ENCODE measurements around the gene MMRN2.
"Not testable (repeated sequence)": the region's sequence is repeated elsewhere in the genome, so short reads cannot be mapped to it uniquely, and the experiment has no call there.

The MMRN2 gene

DNA sequence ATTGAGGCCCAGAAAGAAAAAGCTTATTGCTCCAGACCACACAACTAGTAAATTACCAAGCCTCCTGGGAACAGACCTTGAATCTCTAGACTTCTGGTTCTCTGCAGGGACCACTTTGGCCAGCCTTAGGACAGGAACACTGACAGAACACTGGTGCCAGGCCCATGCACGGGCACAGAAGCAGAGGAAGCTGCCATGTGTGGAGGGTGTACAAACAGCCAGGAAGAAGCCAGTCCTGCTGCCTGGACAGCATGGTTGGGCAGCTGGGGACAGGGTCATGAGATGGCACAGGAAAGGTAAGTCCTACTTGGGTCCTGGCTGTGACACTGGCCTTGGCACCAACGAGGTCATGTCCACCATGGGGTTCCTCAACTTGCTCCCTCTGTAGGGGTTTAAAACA, 19.2 kb downstream of the MMRN2 start:
- DNase-seq: no peak

DNA sequence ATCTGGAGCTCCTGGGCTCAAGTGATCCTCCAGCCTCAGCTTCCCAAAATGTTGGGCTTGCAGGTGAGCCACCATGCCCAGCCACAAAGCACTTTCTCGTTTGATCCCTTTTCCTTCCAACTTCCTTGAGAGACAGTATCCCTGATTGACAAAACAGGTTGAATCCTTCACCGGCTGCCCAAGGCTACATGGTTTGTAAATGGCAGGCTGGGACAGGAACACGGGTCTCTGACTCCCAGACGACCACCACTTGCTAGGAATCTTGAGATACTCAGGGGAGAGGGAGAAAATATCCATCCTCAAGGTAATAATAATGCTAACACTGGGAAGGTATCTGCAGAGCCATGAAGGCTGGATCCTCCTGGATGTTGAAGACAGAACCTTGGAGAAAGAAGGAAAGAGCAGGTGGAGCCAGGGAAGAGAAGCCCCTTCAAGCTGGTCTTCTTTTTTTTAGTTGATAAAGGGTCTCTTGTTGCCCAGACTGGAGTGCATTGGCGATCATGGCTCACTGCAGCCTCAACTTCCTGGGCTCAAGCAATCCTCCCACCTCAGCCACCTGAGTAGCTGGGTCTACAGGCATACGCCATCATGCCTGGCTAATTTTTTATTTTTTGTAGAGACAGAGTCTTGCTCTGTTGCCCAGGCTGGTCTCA, 19.8 kb downstream of the MMRN2 start:
- no peak for DNase-seq

DNA sequence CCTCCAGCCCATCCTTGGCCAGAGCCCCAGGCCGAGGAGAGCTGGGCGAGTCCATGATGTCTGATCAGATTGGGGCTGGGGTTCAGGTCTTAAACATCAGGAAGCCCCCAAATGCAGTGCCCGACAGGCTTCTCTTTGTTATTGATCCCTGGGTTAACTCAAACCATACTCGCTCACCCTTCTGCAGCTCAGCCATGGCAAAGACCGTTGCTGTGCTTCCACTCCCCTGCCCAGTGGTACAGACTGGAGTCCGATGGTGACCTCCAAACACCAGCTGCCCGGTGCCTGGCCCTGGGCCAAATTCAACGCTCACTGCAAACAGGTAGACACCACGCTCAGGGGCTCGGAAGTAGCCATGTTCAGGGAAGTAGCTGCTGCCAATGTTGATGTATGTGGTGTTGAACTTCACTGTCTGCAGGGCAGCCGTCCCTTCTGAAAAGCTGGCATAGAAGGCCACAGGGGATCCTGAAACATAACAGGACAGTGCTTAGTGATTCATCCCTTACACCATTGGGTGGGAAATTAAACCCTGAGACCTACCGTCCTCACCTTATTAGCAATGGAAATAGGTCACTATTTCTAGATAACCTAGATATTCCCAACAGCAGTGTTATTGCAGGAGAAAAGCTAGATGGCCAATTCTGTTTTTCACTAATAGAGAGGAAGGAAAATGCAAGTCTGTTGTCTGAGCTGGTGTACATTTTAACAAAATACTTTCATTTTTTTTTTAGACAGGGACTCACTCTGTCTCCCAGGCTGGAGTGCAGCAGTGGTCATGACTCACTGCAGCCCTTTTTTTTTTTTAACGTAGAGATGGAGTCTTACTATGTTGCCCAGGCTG, 20.5 kb downstream of the MMRN2 start:
- DNase-seq: peak; percentile 32

DNA sequence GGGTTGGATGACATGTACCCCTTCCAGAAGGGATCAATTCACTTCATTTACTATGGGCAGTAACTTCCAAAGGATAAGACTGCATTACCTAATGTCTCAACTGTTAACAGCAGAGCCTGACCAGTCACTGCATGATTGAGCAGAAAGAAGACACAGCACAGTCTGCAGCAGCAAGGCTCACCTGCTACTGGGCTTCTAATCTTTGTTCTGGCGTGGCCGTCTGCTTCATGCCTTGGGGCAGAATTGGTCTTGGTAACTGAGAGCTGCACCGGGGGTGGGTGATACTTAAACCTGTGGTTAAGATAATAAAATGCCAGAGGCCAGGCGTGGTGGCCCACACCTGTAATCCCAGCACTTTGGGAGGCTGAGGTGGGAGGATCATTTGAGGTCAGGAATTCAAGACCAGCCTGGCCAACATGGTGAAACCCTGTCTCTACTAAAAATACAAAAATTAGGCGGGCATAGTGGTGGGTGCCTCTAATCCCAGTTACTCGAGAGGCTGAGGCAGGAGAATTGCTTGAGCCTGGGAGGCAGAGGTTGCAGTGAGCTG, 23.2 kb downstream of the MMRN2 start:
- DNase-seq: not testable (repeated sequence)

DNA sequence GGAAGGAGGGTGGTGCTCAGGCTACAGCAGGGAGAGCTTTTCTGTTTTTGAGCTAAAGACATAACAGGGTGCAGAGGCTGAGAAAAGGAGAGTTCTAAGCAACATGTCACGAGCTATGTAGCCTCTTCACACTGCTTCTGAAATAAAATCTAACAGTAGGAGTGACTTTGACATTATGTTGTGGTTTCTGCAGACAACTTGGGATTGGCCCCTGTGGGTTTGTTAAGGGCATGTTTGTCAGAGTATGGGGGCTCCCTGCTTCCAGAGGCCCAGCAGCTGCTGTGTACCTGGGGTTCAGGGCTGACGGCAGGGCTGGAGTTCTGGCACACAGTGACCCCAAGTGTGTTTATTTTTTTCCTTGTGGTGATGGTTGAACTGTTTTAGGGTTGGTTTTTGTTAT, 24.7 kb downstream of the MMRN2 start:
- no peak for DNase-seq

DNA sequence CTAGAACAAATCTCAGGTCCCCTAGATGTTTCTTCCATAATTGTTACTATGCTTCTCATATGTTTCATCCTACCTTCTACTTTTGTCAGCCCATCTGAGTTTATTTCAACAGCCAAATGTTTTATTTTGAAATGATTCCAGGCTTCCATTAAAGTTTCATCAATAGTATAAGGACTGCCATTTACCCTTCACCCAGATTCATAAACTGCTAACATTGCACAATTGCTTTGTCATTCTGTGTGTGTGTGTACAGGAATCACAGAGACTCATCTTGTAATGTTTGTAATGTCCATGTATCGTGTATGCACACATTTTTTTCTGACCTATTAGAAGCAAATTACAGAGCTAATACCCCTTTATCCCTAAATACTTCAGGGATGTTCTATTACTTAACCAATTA, 25.5 kb downstream of the MMRN2 start:
- DNase-seq: peak; percentile 46

DNA sequence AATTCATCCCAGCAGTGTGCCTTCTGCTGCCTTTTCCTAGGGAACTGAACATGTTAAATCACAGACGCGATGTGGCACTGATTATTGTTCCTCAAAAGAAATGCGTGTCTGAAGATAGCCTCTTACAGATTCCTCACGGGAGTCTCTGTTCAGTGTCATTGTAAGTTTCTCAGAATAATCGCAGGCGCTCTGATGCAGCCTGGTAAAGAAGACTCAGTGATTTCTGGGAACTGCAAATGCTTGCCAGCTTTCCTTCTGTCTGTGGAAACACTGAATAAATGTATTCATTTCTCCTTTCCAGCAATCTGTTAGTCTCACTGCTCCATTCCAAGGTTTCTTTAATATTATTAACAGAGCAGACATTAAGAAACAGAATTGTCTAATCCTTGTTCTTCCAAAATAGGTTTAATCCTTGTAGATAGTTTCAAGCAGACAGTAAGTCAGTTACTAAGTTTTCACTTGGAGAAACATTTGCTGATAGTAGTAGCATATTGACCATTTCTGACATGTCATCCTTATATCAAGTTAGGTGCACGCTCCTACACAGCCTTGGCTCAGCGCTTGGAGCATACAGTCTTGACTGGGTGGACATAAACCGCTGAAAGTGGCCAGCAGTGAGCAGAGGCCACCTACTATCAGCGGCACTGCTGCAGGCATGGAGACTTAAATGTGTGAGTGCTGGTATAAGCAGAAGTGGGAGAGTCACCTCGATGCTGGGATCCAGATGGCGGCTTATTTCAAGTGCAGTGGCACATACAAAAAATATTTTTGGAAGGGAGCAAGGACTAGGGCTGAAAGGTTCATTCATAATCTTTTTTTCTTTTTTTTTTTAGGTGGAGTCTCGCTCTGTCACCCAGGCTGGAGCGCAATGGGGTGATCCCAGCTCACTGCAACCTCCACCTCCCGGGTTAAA, 27.7 kb downstream of the MMRN2 start:
- DNase-seq: no peak

DNA sequence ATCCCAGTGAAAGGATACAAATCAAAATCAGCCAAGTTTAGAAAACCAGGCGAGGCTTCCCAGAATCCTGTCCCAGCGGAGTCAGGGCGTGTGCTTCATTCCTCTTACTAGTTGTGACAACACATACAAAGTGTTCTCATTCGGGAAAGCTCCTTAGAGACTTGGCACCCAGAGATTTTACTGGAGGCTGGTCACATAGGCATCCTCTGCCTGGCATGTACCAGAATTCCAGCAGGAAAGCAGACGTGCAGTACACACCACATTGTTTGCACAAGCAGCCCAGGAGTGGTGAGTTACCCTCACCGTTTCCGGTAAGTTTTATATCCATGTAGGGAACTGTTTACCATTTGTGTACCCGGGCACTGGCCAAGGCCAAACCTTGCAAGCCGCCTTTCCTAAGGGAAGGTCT, 34.9 kb downstream of the MMRN2 start:
- DNase-seq: no peak

DNA sequence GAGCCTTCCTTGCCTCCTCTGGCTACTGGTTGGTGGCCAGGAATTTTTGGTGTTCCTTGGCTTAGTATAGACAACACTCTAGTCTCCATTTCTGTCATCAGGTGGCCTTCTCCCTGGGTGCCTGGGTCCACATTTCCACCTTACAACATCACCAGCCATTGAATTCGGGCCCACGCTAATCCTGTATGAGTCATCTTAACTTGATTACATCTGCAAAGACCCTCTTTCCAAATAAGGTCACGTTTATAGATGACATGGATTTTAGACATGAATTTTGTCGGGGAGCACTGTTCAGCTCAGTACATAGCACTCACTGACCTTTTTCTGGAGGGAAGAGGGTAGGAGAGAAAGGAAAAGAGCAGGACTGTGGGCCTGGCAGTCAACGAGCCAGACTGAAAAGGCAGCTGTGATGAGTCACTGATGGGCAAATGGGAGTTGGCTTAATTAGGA, 39.4 kb downstream of the MMRN2 start:
- peak; percentile 35 for DNase-seq

DNA sequence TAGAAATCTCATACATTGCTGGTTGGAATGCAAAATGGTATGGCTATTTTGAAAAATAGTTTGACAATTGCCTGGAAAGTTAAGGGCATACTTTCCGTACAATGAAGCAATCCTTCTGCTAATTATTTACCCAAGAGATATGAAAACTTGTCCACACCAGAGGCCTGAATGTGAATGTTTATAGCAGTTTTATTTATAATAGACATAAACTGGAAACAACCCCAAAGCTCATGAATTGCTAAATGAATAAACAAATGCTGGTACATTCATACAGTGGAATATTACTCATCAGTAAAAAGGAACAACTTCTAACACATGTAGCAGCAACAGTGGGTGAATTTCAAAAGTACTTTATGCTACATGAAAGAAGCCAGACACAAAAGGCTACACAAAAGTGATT, 42.7 kb downstream of the MMRN2 start:
- DNase-seq: no peak

DNA sequence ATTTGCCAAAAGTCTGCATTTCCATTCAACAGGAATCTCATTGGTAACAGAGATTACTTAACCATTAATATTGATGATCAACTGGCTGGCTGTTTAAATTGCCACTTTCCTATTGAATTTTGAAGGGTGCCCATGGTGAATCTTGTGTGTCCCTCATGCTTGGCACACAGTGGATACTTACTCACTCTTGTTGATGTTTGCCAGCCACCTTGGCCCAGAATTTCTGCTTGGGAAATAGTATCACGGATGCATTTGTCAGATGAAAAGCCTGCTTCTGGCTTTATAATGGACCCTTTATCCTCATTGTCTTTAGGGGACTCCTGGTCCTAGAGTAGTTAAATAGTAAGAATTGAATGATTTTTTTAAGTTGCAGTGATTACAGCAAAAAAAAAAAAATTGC, 52.0 kb downstream of the MMRN2 start:
- DNase-seq: no peak

DNA sequence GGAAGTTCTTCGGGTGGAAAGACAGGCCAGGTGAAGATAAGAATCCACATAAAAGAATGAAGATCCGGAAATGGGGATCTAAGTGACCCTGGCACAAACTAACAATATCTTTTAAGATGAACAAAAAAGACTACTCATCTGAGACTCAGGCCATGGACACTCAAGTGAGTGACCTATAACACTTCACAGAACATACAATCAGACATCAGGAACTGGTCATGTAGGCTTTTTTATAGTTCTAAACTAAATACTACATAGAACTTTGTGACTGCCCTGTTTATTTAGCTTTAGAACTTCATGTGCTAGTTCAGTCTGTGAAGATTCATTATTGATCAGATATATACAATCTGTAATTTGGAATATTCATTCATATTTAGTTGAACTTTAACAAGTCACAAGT, 52.8 kb downstream of the MMRN2 start:
- no peak for DNase-seq

DNA sequence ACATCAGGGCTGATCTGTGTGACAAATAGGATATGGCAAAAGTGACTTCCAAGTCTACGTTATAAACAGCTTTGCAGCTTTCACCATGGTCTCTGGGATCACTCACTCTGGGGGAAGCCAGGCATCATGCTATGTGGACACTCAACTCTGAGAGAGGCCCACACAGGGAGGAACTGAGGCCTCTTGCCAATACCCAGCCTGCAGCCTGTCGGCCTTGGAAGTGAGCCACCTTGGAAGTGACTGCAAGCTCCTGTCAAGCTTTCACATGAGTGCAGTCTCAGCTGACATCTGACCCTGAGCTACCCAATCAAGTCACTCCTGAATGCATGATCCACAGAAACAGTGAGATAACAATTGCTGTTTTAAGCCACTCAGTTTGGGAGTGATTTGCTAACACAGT, 56.5 kb downstream of the MMRN2 start:
- peak; percentile 4 for DNase-seq

DNA sequence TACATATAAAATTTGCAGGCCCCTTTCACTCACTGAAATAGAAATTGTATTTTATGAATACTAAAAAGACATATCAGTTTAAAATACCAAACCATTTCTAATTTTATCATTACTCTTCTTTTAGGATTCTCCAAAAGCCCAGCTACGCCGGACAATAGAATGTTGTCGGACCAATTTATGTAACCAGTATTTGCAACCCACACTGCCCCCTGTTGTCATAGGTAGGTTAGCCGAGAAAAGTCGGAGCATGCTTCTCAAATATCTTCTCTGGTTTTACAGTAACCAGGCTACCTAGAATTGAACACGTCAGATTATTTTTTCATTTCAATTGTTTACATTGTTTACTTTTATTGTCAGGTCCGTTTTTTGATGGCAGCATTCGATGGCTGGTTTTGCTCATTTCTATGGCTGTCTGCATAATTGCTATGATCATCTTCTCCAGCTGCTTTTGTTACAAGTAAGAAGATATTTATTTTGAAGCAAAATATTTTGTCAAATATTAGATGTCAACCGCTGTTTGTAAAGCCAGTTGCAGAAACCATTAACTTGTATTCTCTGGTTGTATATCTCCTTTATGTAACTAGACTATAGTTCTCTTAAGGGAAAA, 57.6 kb downstream of the MMRN2 start:
- peak; percentile 63 for DNase-seq

DNA sequence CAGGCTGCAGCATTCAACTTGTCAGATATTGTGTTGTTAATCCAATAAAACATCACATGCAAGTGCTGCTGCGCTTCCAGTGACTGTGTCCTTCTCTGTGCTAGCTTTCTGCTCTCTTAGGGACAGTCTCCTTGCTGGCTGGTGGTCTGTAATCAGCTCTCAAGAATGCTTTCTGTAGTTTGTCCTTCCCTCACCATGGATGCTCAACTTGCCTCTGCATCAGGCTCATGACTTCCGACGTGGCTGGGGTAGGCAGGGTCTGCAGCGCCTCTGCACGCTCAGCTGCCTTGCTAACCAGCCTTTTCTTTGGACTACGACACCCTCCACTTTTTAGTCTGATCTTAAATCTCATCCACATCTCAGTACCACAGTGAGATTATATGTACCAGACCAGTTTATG, 58.3 kb downstream of the MMRN2 start:
- DNase-seq: no peak

DNA sequence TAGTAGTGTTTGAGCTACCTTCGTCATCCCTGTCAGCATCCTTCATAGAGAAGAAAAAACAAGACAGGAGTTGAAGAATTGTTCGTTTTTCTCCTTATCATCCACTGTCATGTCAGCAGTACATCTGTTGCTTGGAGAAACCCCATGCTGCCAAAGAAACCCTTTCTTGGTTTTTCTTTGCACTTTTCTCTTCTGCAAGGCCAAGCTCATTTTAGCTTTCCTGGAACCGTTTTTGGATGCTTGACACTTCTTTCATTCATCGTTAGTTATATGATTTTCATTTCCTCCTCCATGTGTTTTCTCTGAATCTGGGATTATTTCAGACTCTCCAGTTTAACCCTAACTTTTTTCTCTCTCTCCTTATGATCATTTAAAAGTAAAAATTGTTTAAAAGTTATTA, 58.9 kb downstream of the MMRN2 start:
- DNase-seq: no peak

DNA sequence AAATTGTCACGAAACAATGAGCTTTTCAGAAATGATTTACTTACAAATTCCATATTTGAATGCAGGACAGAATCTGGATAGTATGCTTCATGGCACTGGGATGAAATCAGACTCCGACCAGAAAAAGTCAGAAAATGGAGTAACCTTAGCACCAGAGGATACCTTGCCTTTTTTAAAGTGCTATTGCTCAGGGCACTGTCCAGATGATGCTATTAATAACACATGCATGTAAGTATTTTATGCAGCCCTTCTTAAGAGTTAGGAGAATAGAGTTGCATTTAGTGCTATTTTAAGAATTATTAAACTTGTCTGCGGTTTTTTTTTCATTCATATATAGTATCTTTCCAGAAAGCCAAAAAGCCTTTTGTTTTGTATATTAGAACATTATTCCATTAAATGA, 67.4 kb downstream of the MMRN2 start:
- DNase-seq: no peak

DNA sequence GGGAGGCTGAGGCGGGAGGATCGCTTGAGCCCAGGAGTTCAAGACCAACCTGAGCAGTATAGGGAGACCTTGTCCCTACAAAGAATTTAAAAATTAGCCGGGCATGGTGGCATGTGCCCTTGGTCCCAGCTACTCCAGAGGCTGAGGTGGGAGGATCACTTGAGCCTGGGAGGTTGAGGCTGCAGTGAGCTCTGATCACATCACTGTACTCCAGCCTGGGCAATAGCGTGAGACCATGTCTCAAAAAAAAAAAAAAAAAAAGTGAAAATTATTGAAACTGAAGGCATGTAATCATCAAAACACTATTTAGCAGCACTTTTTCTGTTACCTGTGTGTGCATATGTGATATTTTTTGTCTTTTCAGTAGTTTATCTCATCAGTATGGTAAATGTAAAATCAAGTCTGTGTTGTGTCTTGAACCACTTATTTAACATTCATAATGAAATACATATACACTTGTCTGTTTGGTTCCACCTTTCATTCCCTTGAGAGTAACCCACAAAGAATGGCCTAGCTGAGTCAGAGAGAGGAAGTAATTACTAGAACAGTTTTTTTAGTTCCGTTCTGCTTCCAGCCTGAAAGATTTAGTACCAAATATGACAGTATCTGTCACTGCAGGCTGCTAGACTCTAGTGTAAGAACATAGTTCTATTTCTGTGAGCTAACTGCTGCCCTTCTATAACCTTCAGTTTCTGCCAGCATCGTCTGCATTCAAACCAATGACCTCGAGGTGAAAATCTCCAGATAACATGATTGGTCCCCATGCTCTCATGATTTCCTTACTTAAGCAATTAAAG, 68.6 kb downstream of the MMRN2 start:
- peak; percentile 76 for DNase-seq
